Aorta (tissue), 5 donors: ENCODE data around the gene CAPN3. TPM values are rescaled to one million over a fixed set of nuclear protein-coding genes. Genes with fewer than 3 reads are reported as not detected.
"Not testable (repeated sequence)": the region's sequence is repeated elsewhere in the genome, so short reads cannot be mapped to it uniquely, and the experiment has no call there.

ENCODE experiments used
- ATAC-seq: fragments of 200-7000 bp; cut with Tn5 transposase; one replicate; pipeline ENCODE4 v1.9.1; 2022; ENCODE audit warnings: moderate library complexity; ENCODE audit not compliant: low FRiP score
- DNase-seq, 2 donors: peaks; one replicate each; pipeline ENCODE4 v3.0.0-alpha.2; 2020
- H3K27ac ChIP-seq, 2 donors: one replicate each; pipeline ENCODE4 v1.5.1; 2013; ENCODE audit warnings: low read length in 2 of 2, mild to moderate bottlenecking in 2 of 2, moderate library complexity in 2 of 2, control low read depth in 1 of 2, inconsistent platforms in 1 of 2, low read depth in 1 of 2
- H3K27me3 ChIP-seq, 2 donors: one replicate each; pipeline ENCODE4 v1.6.1; 2013; ENCODE audit warnings: control low read depth in 1 of 2, low read length in 1 of 2, mild to moderate bottlenecking in 1 of 2, moderate library complexity in 1 of 2; ENCODE audit not compliant: insufficient read depth in 2 of 2, control insufficient read depth in 1 of 2
- H3K36me3 ChIP-seq, 2 donors: one replicate each; pipeline ENCODE4 v1.6.1; 2013; ENCODE audit warnings: control low read depth in 1 of 2, low read length in 1 of 2, mild to moderate bottlenecking in 1 of 2; ENCODE audit not compliant: insufficient read depth in 2 of 2, control insufficient read depth in 1 of 2
- H3K4me1 ChIP-seq, 2 donors: one replicate each; pipeline ENCODE4 v1.6.1; 2013; ENCODE audit warnings: low read length in 2 of 2, control low read depth in 1 of 2, mild to moderate bottlenecking in 1 of 2, moderate library complexity in 1 of 2; ENCODE audit not compliant: insufficient read depth in 2 of 2, control insufficient read depth in 1 of 2
- H3K4me3 ChIP-seq, 2 donors: one replicate each; pipeline ENCODE4 v1.5.1; 2013; ENCODE audit warnings: low read length in 2 of 2, control low read depth in 1 of 2, mild to moderate bottlenecking in 1 of 2
- H3K9me3 ChIP-seq: one replicate; pipeline ENCODE4 v1.6.1; 2013; ENCODE audit warnings: mild to moderate bottlenecking, low read length; ENCODE audit not compliant: control insufficient read depth
- WGBS, 2 donors: extraction: QIAGEN DNeasy Blood & Tissue Kit; methylation state at CpG; one replicate each; pipeline ENCODE4 v1.1.7; 2013; 5-methylcytosine and 5-hydroxymethylcytosine counted together
- intact Hi-C, 2 donors: fragments of 100-400 bp; cut with DNase I; formaldehyde crosslinking; loops; one replicate each; pipeline versions ENCODE4 v1.14.2 to v1.15.0; 2022
- long read RNA-seq, 2 donors: library from polyadenylated mRNA; unstranded; transcript quantifications; one replicate each; pipeline ENCODE4 v2.0.0, GENCODE V29; 2020 to 2021
- polyA plus RNA-seq, 2 donors: library from polyadenylated mRNA; stranded (reverse); fragments of 200-250 nt; gene quantifications; one replicate each; pipeline ENCODE4 v1.2.3, GENCODE V29; 2013
- total RNA-seq, 2 donors: library from RNA; stranded (reverse); fragmentation: NEBNext Ultra II Directional; extraction: Animal tissue kit (Norgen Biotek cat#: 25700); gene quantifications; one replicate each; pipeline ENCODE4 v1.2.1, GENCODE V29; 2021
- donor health status: healthy with polysubstance abuse.
- donor health status: Bipolar disorder and iron deficiency.
- donor health status: DM: no; HTN: no; CAD: no.
- donor health status: DM: no; HTN: no; CAD: no.
- donor health status: DM: yes; HTN: yes; CAD: no.

The CAPN3 gene
- total RNA-seq = 10 to 100 TPM; 15.4 to 22.6 TPM
- 100 to 1,000 TPM in 1 of 2 donors, 1 to 10 TPM in 1; 3.3 to 101 TPM for polyA plus RNA-seq
- long read RNA-seq, donor 1, partial matches to known transcripts = 0 of 4 reads
- long read RNA-seq, donor 1, other reads (novel, unspliced or antisense) = 3 of 4 reads
- long read RNA-seq, donor 2, partial matches to known transcripts = 4 of 8 reads
- long read RNA-seq, donor 2, other reads (novel, unspliced or antisense) = 1 of 8 reads

DNA sequence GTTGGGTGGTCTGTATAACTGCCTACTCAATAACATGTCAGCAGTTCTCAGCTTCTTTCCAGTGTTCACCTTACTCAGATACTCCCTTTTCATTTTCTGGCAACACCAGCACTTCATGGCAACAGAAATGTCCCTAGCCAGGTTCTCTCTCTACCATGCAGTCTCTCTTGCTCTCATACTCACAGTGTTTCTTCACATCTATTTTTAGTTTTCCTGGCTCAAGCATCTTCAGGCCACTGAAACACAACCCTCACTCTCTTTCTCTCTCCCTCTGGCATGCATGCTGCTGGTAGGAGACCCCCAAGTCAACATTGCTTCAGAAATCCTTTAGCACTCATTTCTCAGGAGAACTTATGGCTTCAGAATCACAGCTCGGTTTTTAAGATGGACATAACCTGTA is at the start of gene CAPN3:
CAPN3 (plus strand) TSS at position 253 of the 400 bp plus-strand sequence. CDS start 305 bp downstream, outside the sequence.
- Histone ChIP-seq H3K27me3 (no peaks in the 10 kb centered on the region), H3K4me3 (no peak within 1 kb of the TSS), H3K36me3 (peaks cover 0 to 2% of the 10 kb centered on the region in 2 donors), H3K27ac (no peak within 1 kb of the TSS), H3K4me1 (no peaks in the 10 kb centered on the region), H3K9me3 (no peaks in the 10 kb centered on the region)
- WGBS, 2 donors = 55 to 68% methylated on average over 1 of the region's 1 CpG
- ATAC-seq (no peak), DNase-seq (no peak)
- intact Hi-C loops = no loop called here

DNA sequence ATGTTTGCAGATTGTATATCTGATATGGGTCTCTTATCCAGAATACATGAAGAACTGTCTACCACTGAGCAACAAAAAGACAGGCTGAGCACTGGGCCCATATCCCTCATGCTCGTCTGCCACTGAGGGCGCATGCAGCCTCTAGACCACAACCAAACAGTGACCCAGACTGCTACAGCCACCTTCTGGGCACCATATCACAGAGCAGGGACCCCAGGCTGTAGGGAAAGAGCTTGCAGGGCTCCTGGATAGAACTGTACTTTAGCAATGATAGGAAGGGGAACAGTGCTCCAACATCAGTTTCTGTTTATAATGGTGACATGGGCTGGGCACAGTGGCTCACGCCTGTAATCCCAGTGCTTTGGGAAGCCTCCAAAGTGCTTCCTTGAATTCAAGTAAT is 45.8 kb upstream of the CAPN3 start:
- H3K9me3 ChIP-seq = no peaks in the 10 kb centered on the region
- ATAC-seq (no peak), DNase-seq (no peak)
- no peaks in the 10 kb centered on the region for H3K4me1 ChIP-seq
- H3K4me3 ChIP-seq = no peak overlapping the region
- intact Hi-C loops = no loop called here
- H3K27ac ChIP-seq = no peak overlapping the region
- WGBS, 2 donors = 39% methylated on average over 3 of the region's 3 CpGs
- peaks cover 3 to 11% of the 10 kb centered on the region in 2 donors for H3K36me3 ChIP-seq
- H3K27me3 ChIP-seq = no peaks in the 10 kb centered on the region

DNA sequence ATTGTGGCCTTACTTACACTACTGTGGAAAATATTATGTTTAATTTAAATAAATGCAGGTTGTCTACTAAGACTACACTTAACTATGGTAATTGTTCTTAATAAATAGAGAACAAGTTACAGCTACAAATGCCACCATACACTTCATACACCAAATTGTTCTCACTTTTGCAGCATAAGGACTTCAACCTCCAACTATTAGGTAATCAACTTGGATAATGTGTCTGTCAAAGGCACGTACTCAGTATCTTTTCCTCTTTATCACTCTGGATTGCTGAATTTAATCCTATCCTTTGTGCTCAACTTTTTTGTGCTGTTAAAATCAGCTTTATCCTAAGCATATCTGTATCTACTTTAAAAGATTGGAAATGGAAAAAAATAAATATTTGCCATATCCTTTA is 44.5 kb upstream of the CAPN3 start:
- no peaks in the 10 kb centered on the region for H3K9me3 ChIP-seq
- H3K4me1 ChIP-seq = no peaks in the 10 kb centered on the region
- H3K27me3 ChIP-seq = no peaks in the 10 kb centered on the region
- peaks cover 0 to 6% of the 10 kb centered on the region in 2 donors for H3K36me3 ChIP-seq
- intact Hi-C loops = no loop called here
- ATAC-seq (no peak), DNase-seq (no peak)
- WGBS, 2 donors = 95 to 96% methylated on average over 1 of the region's 1 CpG
- H3K4me3 ChIP-seq = no peak overlapping the region
- H3K27ac ChIP-seq = no peak overlapping the region

DNA sequence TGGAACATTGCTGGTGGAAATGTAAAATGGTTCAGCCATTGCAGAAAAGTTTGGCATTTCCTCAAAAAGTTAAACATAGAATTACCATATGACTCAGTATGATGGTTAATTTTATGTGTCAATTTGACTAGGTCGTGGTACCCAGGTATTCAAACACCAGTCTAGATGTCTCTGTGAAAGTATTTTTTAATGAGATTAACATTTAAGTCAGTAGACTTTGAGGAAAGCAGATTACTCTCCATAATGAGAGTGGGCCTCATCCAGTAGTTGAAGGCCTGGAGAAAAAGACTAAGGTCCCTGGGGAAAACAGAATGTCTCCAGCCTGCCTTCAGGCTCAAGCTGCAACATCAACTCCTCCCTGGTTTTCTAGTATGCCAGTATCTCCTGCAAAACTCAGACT is 43.8 kb upstream of the CAPN3 start:
- DNase-seq (no peak), ATAC-seq (no peak)
- no peaks in the 10 kb centered on the region for H3K9me3 ChIP-seq
- no peaks in the 10 kb centered on the region for H3K4me1 ChIP-seq
- H3K4me3 ChIP-seq = no peak overlapping the region
- peaks cover 0 to 3% of the 10 kb centered on the region in 2 donors for H3K36me3 ChIP-seq
- 72 to 78% methylated on average over 1 of the region's 1 CpG for WGBS, 2 donors
- H3K27ac ChIP-seq = no peak overlapping the region
- H3K27me3 ChIP-seq = no peaks in the 10 kb centered on the region
- intact Hi-C loops = no loop called here

GRCh38 chr15:42316282-42316805 is 43.0 kb upstream of the CAPN3 start:
- H3K9me3 ChIP-seq, H3K27ac ChIP-seq, H3K4me1 ChIP-seq, DNase-seq, H3K4me3 ChIP-seq, intact Hi-C loops, H3K36me3 ChIP-seq, ATAC-seq, H3K27me3 ChIP-seq: not testable (repeated sequence)
- WGBS, 2 donors = 68 to 69% methylated on average over 11 of the region's 11 CpGs

DNA sequence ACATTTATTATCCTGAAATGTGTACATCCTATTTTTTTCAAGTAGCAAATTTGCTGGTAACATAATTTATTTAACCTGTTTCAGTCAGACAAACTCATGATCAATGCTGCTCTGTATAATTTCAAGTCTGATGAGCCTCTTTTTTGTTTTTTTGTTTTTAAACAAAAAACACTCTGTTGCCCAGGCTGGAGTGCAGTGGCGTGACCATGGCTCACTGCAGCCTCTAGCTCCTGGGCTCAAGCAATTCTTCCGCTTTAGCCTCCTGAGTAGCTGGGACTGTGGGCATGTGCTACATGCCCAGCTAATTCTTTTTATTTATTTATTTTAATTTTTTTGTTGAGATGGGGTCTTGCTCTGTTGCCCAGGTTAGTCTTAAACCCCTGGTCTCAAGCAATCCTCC is 40.1 kb upstream of the CAPN3 start:
- intact Hi-C loops = no loop called here
- ATAC-seq (no peak), DNase-seq (no peak)
- Histone ChIP-seq H3K36me3 (peaks cover 0 to 2% of the 10 kb centered on the region in 2 donors), H3K4me3 (no peak overlapping the region), H3K27ac (no peak overlapping the region), H3K9me3 (no peaks in the 10 kb centered on the region), H3K4me1 (no peaks in the 10 kb centered on the region), H3K27me3 (no peaks in the 10 kb centered on the region)
- WGBS, 2 donors = 100% methylated on average over 2 of the region's 2 CpGs

DNA sequence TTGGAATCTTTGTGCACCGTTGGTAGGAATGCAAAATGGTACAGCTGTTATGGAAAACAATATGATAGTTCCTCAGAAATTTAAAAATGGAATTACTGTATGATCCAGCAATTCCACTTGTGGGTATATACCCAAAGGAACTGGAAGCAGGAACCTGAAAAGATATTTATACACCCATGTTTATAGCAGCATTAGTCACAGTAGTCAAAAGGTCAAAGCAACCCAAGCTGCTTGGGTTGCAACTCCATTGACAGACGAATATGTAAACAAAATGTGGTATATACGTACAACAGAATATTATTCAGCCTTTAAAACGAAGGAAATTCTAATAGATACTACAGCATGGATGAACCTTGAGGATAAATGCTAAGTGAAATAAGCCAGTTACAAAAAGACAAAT is 35.0 kb upstream of the CAPN3 start:
- DNase-seq (no peak), ATAC-seq (no peak)
- intact Hi-C loops = no loop called here
- H3K27ac ChIP-seq = no peak overlapping the region
- WGBS, 2 donors = 78 to 92% methylated on average over 4 of the region's 4 CpGs
- H3K4me1 ChIP-seq = no peaks in the 10 kb centered on the region
- H3K36me3 ChIP-seq = peaks cover 0 to 7% of the 10 kb centered on the region in 2 donors
- no peak overlapping the region for H3K4me3 ChIP-seq
- H3K27me3 ChIP-seq = no peaks in the 10 kb centered on the region
- no peaks in the 10 kb centered on the region for H3K9me3 ChIP-seq

GRCh38 chr15:42329161-42329560 is 30.1 kb upstream of the CAPN3 start:
- Histone ChIP-seq H3K27ac (no peak overlapping the region), H3K4me1 (no peaks in the 10 kb centered on the region), H3K9me3 (no peaks in the 10 kb centered on the region), H3K27me3 (no peaks in the 10 kb centered on the region), H3K36me3 (peaks cover 4 to 7% of the 10 kb centered on the region in 2 donors), H3K4me3 (no peak overlapping the region)
- intact Hi-C loops = no loop called here
- ATAC-seq (no peak), DNase-seq (no peak)
- WGBS, 2 donors = 72 to 76% methylated on average over 2 of the region's 2 CpGs

DNA sequence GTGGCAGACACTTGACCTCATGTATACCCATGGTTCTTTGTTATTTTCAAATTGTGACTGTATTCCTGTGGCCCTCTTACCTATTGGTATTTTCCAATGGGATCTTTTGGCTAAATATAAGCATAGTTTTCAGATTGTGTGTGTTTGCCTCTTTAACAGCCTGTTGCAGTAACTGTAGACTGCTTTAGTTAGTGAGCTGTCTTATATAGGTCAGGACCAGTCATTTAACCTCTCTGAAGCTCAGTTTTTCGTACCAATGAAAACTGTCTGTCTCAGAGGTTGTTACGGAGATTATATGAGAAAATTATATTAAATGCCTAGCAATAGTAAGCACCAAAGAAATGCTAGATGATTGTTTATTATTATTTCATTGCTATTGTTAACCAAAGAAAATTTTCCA is 29.3 kb upstream of the CAPN3 start:
- H3K4me3 ChIP-seq = no peak overlapping the region
- WGBS, 2 donors = 88 to 96% methylated on average over 2 of the region's 2 CpGs
- no peak for DNase-seq

More for the DNA sequence above, 29.3 kb upstream of the CAPN3 start:
- ATAC-seq = no peak
- Histone ChIP-seq H3K9me3 (no peaks in the 10 kb centered on the region), H3K36me3 (peaks cover 4 to 7% of the 10 kb centered on the region in 2 donors), H3K4me1 (no peaks in the 10 kb centered on the region), H3K27me3 (no peaks in the 10 kb centered on the region), H3K27ac (no peak overlapping the region)
- intact Hi-C loops = loop anchor here in 1 of 2 donors (10.0 kb wide), 1 partner anchor 145 kb away; no protein-coding TSS in a partner anchor
